ENCODE results near the gene CUX1. TPM values are rescaled to one million over a fixed set of nuclear protein-coding genes. Genes with fewer than 3 reads are reported as not detected.
"Not testable (repeated sequence)": the region's sequence is repeated elsewhere in the genome, so short reads cannot be mapped to it uniquely, and the experiment has no call there.

Gene CUX1
- total and polyA plus RNA-seq, 5 donors: 54.1 to 146 (median 109) TPM

- H3K27ac ChIP-seq (ENCODE audit: low read length): peak overlapping the region; percentile 75
- intact Hi-C loops (cut with DNase I): no loop called here
- H3K4me3 ChIP-seq (ENCODE audit: low read length): no peak overlapping the region
- peak; percentile 90 to 94 for ATAC-seq
- peaks cover 3% of the 10 kb centered on the region for H3K4me1 ChIP-seq (ENCODE audit: control insufficient read depth, insufficient read depth, low read length)
- H3K9me3 ChIP-seq (ENCODE audit: control insufficient read depth, low read length): no peaks in the 10 kb centered on the region
- WGBS: 55% methylated on average over 17 of the region's 17 CpGs
- DNase-seq: peak; percentile 82 to 92 (median 88)
- H3K27me3 ChIP-seq (ENCODE audit: control insufficient read depth, insufficient read depth): no peaks in the 10 kb centered on the region
Observed at GRCh38 chr7:102125127-102125596, 307.7 kb downstream of the CUX1 start.

GRCh38 chr7:102128303-102128702 is 310.9 kb downstream of the CUX1 start:
- WGBS: 90% methylated on average over 11 of the region's 11 CpGs
- intact Hi-C loops (cut with DNase I): no loop called here
- peaks cover 3% of the 10 kb centered on the region for H3K4me1 ChIP-seq (ENCODE audit: control insufficient read depth, insufficient read depth, low read length)
- ATAC-seq: no peak
- H3K4me3 ChIP-seq (ENCODE audit: low read length): no peak overlapping the region
- DNase-seq: no peak
- H3K9me3 ChIP-seq (ENCODE audit: control insufficient read depth, low read length): no peaks in the 10 kb centered on the region
- H3K27me3 ChIP-seq (ENCODE audit: control insufficient read depth, insufficient read depth): no peaks in the 10 kb centered on the region
- H3K27ac ChIP-seq (ENCODE audit: low read length): no peak overlapping the region

GRCh38 chr7:102129636-102130370 is 312.4 kb downstream of the CUX1 start:
- Histone ChIP-seq H3K27me3 (ENCODE audit: control insufficient read depth, insufficient read depth) (no peaks in the 10 kb centered on the region), H3K27ac (ENCODE audit: low read length) (no peak overlapping the region), H3K4me3 (ENCODE audit: low read length) (no peak overlapping the region), H3K4me1 (ENCODE audit: control insufficient read depth, insufficient read depth, low read length) (peaks cover 3% of the 10 kb centered on the region), H3K9me3 (ENCODE audit: control insufficient read depth, low read length) (no peaks in the 10 kb centered on the region)
- no peak for ATAC-seq
- 87% methylated on average over 15 of the region's 15 CpGs for WGBS
- no peak for DNase-seq
- intact Hi-C loops (cut with DNase I): loop anchor here in 1 of 4 donors (10.0 kb wide), 1 partner anchor 235 kb away; no protein-coding TSS in a partner anchor

GRCh38 chr7:102132209-102132752 is 314.9 kb downstream of the CUX1 start:
- H3K4me3 ChIP-seq (ENCODE audit: low read length): no peak overlapping the region
- ATAC-seq (no peak), DNase-seq (no peak)
- no peaks in the 10 kb centered on the region for H3K4me1 ChIP-seq (ENCODE audit: control insufficient read depth, insufficient read depth, low read length)
- intact Hi-C loops (cut with DNase I): loop anchor here in 1 of 4 donors (10.0 kb wide), 1 partner anchor 237 kb away; no protein-coding TSS in a partner anchor
- H3K27ac ChIP-seq (ENCODE audit: low read length): no peak overlapping the region
- H3K9me3 ChIP-seq (ENCODE audit: control insufficient read depth, low read length): no peaks in the 10 kb centered on the region
- H3K27me3 ChIP-seq (ENCODE audit: control insufficient read depth, insufficient read depth): no peaks in the 10 kb centered on the region
- WGBS: 94% methylated on average over 18 of the region's 18 CpGs

GRCh38 chr7:102138676-102139075 is 321.2 kb downstream of the CUX1 start:
- H3K9me3 ChIP-seq (ENCODE audit: control insufficient read depth, low read length): no peaks in the 10 kb centered on the region
- H3K27ac ChIP-seq (ENCODE audit: low read length): no peak overlapping the region
- H3K4me3 ChIP-seq (ENCODE audit: low read length): no peak overlapping the region
- WGBS: 73% methylated on average over 6 of the region's 6 CpGs
- ATAC-seq (no peak), DNase-seq (no peak)
- intact Hi-C loops (cut with DNase I): loop anchor here in 1 of 4 donors (10.0 kb wide), 1 partner anchor 244 kb away; no protein-coding TSS in a partner anchor
- H3K4me1 ChIP-seq (ENCODE audit: control insufficient read depth, insufficient read depth, low read length): no peaks in the 10 kb centered on the region
- H3K27me3 ChIP-seq (ENCODE audit: control insufficient read depth, insufficient read depth): no peaks in the 10 kb centered on the region

- Histone ChIP-seq H3K27me3 (ENCODE audit: control insufficient read depth, insufficient read depth) (no peaks in the 10 kb centered on the region), H3K4me3 (ENCODE audit: low read length) (no peak overlapping the region), H3K27ac (ENCODE audit: low read length) (no peak overlapping the region), H3K9me3 (ENCODE audit: control insufficient read depth, low read length) (no peaks in the 10 kb centered on the region), H3K4me1 (ENCODE audit: control insufficient read depth, insufficient read depth, low read length) (no peaks in the 10 kb centered on the region)
- intact Hi-C loops (cut with DNase I): no loop called here
- 64% methylated on average over 14 of the region's 14 CpGs for WGBS
- ATAC-seq (peak; percentile 59 to 80), DNase-seq (peak in 2 of 3 donors; percentile 25 to 57)
Observed at GRCh38 chr7:102140952-102141370, 323.5 kb downstream of the CUX1 start.

- intact Hi-C loops (cut with DNase I); H3K27me3 ChIP-seq (ENCODE audit: control insufficient read depth, insufficient read depth); ATAC-seq; DNase-seq; H3K27ac ChIP-seq (ENCODE audit: low read length); H3K4me3 ChIP-seq (ENCODE audit: low read length); H3K4me1 ChIP-seq (ENCODE audit: control insufficient read depth, insufficient read depth, low read length); H3K9me3 ChIP-seq (ENCODE audit: control insufficient read depth, low read length): not testable (repeated sequence)
- 97% methylated on average over 3 of the region's 3 CpGs for WGBS
Observed at GRCh38 chr7:102142433-102142832, 325.0 kb downstream of the CUX1 start.

GRCh38 chr7:102146122-102146521 is 328.7 kb downstream of the CUX1 start:
- WGBS: 84% methylated on average over 18 of the region's 18 CpGs
- peak overlapping the region; percentile 70 for H3K27ac ChIP-seq (ENCODE audit: low read length)

GRCh38 chr7:102147008-102147407 is 329.6 kb downstream of the CUX1 start:
- WGBS: 34% methylated on average over 10 of the region's 10 CpGs
- peak; percentile 70 to 85 (median 85) for DNase-seq
- Histone ChIP-seq H3K27me3 (ENCODE audit: control insufficient read depth, insufficient read depth) (no peaks in the 10 kb centered on the region), H3K4me3 (ENCODE audit: low read length) (no peak overlapping the region), H3K4me1 (ENCODE audit: control insufficient read depth, insufficient read depth, low read length) (peaks cover 2% of the 10 kb centered on the region), H3K9me3 (ENCODE audit: control insufficient read depth, low read length) (no peaks in the 10 kb centered on the region), H3K27ac (ENCODE audit: low read length) (peak overlapping the region; percentile 57)
- intact Hi-C loops (cut with DNase I): no loop called here
- ATAC-seq: peak; percentile 93 to 94

More at GRCh38 chr7:102146122-102146521, 328.7 kb downstream of the CUX1 start:
- DNase-seq: peak; percentile 56 to 82 (median 63)
- ATAC-seq: peak; percentile 71 to 86
- Histone ChIP-seq H3K4me3 (ENCODE audit: low read length) (no peak overlapping the region), H3K4me1 (ENCODE audit: control insufficient read depth, insufficient read depth, low read length) (peaks cover 2% of the 10 kb centered on the region), H3K27me3 (ENCODE audit: control insufficient read depth, insufficient read depth) (no peaks in the 10 kb centered on the region), H3K9me3 (ENCODE audit: control insufficient read depth, low read length) (no peaks in the 10 kb centered on the region)
- intact Hi-C loops (cut with DNase I): no loop called here

- H3K9me3 ChIP-seq (ENCODE audit: control insufficient read depth, low read length): no peaks in the 10 kb centered on the region
- H3K27me3 ChIP-seq (ENCODE audit: control insufficient read depth, insufficient read depth): no peaks in the 10 kb centered on the region
- peaks cover 4% of the 10 kb centered on the region for H3K4me1 ChIP-seq (ENCODE audit: control insufficient read depth, insufficient read depth, low read length)
- DNase-seq (no peak), ATAC-seq (no peak)
- H3K27ac ChIP-seq (ENCODE audit: low read length): no peak overlapping the region
- intact Hi-C loops (cut with DNase I): no loop called here
- 91% methylated on average over 9 of the region's 9 CpGs for WGBS
- no peak overlapping the region for H3K4me3 ChIP-seq (ENCODE audit: low read length)
Observed at GRCh38 chr7:102148799-102149198, 331.4 kb downstream of the CUX1 start.

GRCh38 chr7:102149416-102149815 is 332.0 kb downstream of the CUX1 start:
- H3K9me3 ChIP-seq (ENCODE audit: control insufficient read depth, low read length): no peaks in the 10 kb centered on the region
- no peak overlapping the region for H3K4me3 ChIP-seq (ENCODE audit: low read length)
- no peak overlapping the region for H3K27ac ChIP-seq (ENCODE audit: low read length)
- peaks cover 4% of the 10 kb centered on the region for H3K4me1 ChIP-seq (ENCODE audit: control insufficient read depth, insufficient read depth, low read length)
- 89% methylated on average over 12 of the region's 12 CpGs for WGBS
- H3K27me3 ChIP-seq (ENCODE audit: control insufficient read depth, insufficient read depth): no peaks in the 10 kb centered on the region
- intact Hi-C loops (cut with DNase I): no loop called here
- DNase-seq (no peak), ATAC-seq (no peak)

All from right cardiac atrium (tissue), 5 donors.